NCI-H510A treated with DMSO at 0.1 percent for 48 hours (cell line): ENCODE measurements around the gene MTF2.

Experiments
- DNase-seq: peaks from one replicate; lab custom pipeline; 2025; lab: John Stamatoyannopoulos, UW

Gene MTF2

GRCh38 chr1:93083979-93084378, 4.9 kb downstream of the MTF2 start:
- DNase-seq, result no peak

- no peak for DNase-seq
Observed at GRCh38 chr1:93087532-93087931, 8.4 kb downstream of the MTF2 start.

- DNase-seq, result no peak
Observed at GRCh38 chr1:93093332-93094006, 14.4 kb downstream of the MTF2 start.

GRCh38 chr1:93095804-93096585, 16.9 kb downstream of the MTF2 start:
- DNase-seq, result no peak

GRCh38 chr1:93102142-93102541, 23.1 kb downstream of the MTF2 start:
- DNase-seq, result no peak

- no peak for DNase-seq
Observed at GRCh38 chr1:93106226-93106625, 27.1 kb downstream of the MTF2 start.

GRCh38 chr1:93107395-93107794, 28.3 kb downstream of the MTF2 start:
- DNase-seq, result no peak

- no peak for DNase-seq
Observed at GRCh38 chr1:93108335-93108734, 29.3 kb downstream of the MTF2 start.

GRCh38 chr1:93109578-93109977, 30.5 kb downstream of the MTF2 start:
- DNase-seq, result no peak

- no peak for DNase-seq
Observed at GRCh38 chr1:93111065-93111464, 32.0 kb downstream of the MTF2 start.

GRCh38 chr1:93111561-93111960, 32.5 kb downstream of the MTF2 start:
- DNase-seq, result no peak

GRCh38 chr1:93113127-93113526, 34.0 kb downstream of the MTF2 start:
- DNase-seq, result no peak

GRCh38 chr1:93114391-93114790, 35.3 kb downstream of the MTF2 start:
- no peak for DNase-seq

- no peak for DNase-seq
Observed at GRCh38 chr1:93120614-93121013, 41.5 kb downstream of the MTF2 start.

GRCh38 chr1:93123201-93123783, 44.2 kb downstream of the MTF2 start:
- no peak for DNase-seq

GRCh38 chr1:93124556-93125355, 45.7 kb downstream of the MTF2 start:
- DNase-seq, result no peak

GRCh38 chr1:93129507-93130099, 50.5 kb downstream of the MTF2 start:
- DNase-seq, result peak; percentile 76

- no peak for DNase-seq
Observed at GRCh38 chr1:93132638-93133037, 53.6 kb downstream of the MTF2 start.

GRCh38 chr1:93136445-93136844, 57.4 kb downstream of the MTF2 start:
- DNase-seq, result no peak

- no peak for DNase-seq
Observed at GRCh38 chr1:93137604-93138292, 58.7 kb downstream of the MTF2 start.

- DNase-seq, result no peak
Observed at GRCh38 chr1:93140106-93140505, 61.0 kb downstream of the MTF2 start.
